A549 treated with GW870086 at 1 μM for 4 hours (cell line): ENCODE data around the gene ALG10. TPM values are rescaled to one million over a fixed set of nuclear protein-coding genes. Genes with fewer than 3 reads are reported as not detected.

Source experiments
- total RNA-seq: library from RNA; stranded (reverse); fragments of 200-300 nt; extraction: Qiagen RNA extraction; gene quantifications from 5 replicates; pipeline ENCODE4 v1.2.3, GENCODE V29; 2022; ENCODE audit warnings: low read depth

Gene ALG10, protein sequence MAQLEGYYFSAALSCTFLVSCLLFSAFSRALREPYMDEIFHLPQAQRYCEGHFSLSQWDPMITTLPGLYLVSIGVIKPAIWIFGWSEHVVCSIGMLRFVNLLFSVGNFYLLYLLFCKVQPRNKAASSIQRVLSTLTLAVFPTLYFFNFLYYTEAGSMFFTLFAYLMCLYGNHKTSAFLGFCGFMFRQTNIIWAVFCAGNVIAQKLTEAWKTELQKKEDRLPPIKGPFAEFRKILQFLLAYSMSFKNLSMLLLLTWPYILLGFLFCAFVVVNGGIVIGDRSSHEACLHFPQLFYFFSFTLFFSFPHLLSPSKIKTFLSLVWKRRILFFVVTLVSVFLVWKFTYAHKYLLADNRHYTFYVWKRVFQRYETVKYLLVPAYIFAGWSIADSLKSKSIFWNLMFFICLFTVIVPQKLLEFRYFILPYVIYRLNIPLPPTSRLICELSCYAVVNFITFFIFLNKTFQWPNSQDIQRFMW
- total RNA-seq: 4.5 to 6.7 TPM (median 5.2 TPM) in 5 replicates

DNA sequence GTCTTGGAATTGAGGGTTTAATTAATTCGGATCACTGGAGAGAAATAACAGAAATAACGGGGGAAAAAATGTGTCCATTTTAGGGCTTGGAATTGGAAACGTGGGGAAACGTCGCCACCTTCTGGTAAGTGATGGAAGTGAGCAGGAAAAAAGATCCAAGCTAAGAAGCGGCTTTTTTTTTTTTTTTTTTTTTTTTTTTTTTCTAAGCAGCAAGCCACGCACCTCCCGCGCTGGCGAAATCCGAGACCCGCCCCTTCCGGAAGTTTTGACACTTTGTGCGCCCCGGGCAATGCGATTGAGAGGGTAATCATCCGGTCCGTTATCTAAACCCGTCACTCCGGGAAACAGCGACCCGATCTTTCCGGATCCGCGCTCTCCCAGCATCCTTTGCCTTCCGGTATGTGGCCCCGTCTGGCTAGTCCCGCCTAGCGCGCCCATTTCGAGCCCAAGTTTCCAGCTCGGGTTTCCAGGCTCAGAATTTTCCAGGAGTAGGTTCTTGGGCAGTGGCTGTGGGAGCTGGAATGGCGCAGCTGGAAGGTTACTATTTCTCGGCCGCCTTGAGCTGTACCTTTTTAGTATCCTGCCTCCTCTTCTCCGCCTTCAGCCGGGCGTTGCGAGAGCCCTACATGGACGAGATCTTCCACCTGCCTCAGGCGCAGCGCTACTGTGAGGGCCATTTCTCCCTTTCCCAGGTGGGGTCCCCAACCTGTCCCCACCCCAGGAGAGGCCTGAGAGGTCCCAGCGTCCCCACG is at the start of gene ALG10:
ALG10 (plus strand) TSS at position 418 of the 752 bp plus-strand sequence; CDS start at position 522, 104 bp downstream.

